DND-41 (cell line): ENCODE results near the gene TBC1D22A.

Experiments used
- EZH2 ChIP-seq: IDR thresholded peaks from 3 replicates; pipeline ENCODE4 v1.6.1; 2012; ENCODE audit warnings: borderline replicate concordance, low read depth, mild to moderate bottlenecking, moderate library complexity, low read length, inconsistent platforms; ENCODE audit not compliant: severe bottlenecking
- TF ChIP-seq, protein P1 (sequence below): IDR thresholded peaks from 2 replicates; pipeline ENCODE4 v1.5.1; 2012; ENCODE audit warnings: borderline replicate concordance, low read length, moderate library complexity, mild to moderate bottlenecking; ENCODE audit not compliant: poor library complexity, severe bottlenecking; ENCODE audit errors: extremely low read depth

DNA sequence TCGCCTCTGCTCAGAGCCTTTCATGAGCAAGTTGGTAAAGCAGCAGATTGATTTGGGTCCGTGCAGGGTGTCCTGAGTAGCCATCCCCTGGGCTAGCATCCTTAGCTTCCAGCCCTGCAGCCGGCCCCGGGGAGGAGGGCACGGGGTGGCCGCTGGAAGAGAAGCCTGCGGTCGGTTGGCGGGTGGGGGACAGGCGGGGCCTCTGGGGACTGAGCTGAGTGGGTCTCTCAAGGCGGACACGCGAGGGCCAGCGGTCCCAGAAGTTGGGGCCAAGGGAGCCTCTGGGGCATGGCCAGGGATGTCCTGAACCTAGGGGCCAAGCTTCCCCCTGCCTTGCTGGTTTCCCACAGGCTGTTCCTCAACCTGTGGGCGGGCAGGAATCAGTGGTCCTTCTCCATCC is 143.0 kb downstream of the TBC1D22A start:
- TF ChIP-seq, protein P1, sequence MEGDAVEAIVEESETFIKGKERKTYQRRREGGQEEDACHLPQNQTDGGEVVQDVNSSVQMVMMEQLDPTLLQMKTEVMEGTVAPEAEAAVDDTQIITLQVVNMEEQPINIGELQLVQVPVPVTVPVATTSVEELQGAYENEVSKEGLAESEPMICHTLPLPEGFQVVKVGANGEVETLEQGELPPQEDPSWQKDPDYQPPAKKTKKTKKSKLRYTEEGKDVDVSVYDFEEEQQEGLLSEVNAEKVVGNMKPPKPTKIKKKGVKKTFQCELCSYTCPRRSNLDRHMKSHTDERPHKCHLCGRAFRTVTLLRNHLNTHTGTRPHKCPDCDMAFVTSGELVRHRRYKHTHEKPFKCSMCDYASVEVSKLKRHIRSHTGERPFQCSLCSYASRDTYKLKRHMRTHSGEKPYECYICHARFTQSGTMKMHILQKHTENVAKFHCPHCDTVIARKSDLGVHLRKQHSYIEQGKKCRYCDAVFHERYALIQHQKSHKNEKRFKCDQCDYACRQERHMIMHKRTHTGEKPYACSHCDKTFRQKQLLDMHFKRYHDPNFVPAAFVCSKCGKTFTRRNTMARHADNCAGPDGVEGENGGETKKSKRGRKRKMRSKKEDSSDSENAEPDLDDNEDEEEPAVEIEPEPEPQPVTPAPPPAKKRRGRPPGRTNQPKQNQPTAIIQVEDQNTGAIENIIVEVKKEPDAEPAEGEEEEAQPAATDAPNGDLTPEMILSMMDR: no peak
- TF ChIP-seq EZH2: no peak
